EH (cell line): ENCODE data around the gene TMEM63A.

Experiments
- DNase-seq: peaks from one replicate; pipeline ENCODE4 v3.0.0-alpha.2; 2015; ENCODE audit warnings: low read depth

Gene TMEM63A

DNA sequence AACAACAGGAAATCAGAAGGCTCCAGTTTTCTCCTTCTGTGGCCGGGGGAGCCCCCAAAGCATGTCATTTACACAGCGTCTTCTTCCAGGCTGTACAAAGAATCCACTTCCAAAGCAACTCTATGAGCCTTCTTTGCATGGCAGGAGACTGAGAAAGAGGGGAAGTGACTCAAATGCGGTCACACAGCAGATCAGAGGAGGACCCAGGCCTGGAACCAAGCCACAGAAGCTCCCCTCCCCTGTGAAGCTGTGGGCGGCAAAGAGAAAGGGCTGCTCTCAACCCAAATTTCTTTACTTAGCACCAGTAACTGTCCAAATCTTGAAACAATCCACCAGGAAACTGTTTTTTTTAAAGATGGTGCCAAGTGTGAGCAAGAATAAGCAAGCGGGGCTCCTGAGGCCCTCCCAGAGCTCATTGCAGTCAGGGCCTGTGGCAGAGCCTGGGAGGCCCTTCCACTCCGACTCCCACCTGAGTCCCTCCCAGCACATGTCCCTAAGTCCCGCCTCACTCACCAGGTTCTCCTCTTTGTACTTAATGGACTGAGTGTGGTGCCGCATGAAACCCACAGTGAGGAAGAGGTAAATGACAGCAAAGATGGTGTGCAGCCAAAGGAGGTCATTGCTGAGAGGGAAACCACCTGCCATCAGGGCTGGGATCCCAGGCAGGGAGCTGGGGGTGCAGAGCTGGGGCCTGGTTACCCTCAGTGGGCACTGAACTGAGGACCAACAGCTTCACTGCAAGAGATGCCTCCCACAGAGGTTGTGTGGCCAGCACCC, 15.9 kb downstream of the TMEM63A start:
- peak; percentile 85 for DNase-seq

DNA sequence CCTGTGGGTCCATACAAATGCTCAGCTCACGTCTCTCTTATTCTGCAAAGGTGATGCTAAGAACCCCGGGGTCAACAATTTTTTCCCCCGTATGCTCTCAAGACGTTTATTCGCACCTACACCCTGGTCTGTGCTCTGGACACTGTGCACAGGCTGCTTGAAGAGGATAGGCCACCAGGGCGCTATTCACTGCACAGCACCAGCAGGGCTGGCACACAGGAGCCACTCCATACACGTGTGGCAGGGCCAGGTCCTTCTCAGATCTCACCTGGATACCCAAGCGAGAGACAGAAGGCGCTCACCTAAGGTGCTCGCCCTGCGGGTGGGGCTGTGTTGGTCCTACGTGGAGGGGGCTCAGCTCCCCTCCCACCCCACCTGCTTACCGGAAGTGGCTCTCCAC, 16.7 kb downstream of the TMEM63A start:
- no peak for DNase-seq

DNA sequence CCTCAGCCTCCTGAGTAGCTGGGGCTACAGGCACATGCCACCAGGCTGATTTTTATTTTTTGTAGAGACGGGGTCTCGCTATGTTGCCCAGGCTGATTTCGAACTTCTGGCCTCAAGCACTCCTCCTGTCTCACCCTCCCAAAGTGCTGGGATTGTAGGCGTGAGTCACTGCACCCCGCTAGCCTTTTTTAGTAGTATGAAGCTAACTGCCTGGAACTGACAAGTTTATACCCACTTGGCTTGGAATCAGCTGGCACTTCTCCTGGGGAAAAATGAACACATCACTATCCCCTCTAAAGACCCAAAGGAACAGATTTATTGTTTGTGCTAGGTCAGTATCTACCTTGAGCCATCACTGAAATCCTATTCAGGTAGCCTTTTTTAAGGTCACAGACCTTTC, 19.0 kb downstream of the TMEM63A start:
- peak; percentile 76 for DNase-seq

DNA sequence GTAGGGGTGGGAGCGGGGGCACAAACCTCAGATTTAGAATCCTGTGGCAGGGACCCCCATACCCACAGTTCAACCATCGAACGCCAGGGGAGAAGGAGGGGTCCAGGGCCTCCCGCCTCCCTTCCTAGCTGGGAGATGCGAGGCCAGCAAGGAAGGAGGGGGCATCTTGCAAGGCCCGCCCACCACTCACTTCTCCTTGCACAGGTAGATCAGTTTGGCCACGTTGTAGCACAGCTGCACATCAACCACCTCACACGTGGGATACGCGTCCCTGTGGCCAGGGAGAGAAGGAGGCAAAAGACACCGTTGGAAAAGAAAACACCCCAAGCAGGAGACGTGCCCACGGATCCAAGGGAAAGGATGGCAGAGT, 19.6 kb downstream of the TMEM63A start:
- DNase-seq: no peak

DNA sequence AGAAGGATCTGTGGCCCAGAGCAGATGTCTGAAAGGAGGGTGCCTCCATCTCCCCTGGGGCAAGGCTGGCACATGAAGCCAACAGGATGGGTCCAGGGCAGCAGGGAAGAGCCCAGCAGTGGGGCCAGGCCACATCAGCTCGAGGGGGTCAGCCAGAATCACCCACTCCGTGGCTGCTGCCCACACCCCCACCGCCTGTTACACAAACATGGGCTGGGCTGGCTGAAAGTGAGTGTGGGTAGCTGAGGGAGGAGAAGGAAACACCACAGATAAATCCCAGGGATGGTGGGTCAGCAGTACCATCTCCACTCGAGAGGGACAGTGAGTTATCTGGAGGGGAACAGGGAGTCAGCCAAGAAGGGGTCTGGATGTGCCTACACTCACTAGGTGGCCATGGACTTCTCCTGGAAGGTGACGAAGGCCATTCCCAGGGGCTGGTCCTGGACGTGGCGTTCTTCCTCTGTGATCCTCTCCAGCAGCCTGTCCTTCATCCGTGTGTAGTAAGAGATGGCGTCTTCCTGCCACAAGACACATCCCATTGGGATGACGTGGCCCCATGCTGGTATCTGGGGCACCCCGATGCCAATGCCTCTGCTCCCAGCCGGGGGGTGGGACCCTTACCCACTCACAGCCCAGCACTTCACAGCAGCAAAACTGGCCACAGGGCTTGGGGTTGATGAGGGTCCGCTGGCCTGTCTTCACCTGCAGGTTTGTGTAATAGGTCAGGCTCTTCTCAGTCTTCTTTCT, 20.2 kb downstream of the TMEM63A start:
- DNase-seq: no peak

DNA sequence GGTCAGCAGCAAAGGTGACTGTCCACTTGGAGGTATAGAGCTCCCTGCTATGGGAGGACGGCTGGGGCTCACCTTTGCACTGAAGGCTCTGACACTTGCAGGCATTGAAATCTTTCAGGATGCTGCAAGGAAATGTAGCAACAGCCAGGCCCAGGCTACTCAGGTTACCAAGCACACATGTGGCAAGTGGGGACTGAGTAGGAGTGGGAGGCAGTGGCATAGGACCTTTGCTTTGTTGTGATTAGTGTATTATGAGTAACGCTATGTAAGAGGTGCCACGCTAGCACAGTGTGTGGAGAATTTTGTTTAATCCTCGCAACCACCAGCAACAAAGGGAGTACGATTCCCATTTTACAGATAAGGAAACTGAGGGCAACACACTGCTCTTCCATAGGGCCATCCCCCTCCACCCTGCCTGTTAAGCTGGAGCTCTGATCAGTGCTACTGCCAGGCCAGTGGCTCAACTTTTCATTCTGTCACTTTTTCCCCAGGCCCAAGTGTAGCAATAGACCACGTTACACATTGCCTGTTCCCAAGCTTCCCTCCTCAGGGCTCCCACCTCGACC, 21.2 kb downstream of the TMEM63A start:
- no peak for DNase-seq

DNA sequence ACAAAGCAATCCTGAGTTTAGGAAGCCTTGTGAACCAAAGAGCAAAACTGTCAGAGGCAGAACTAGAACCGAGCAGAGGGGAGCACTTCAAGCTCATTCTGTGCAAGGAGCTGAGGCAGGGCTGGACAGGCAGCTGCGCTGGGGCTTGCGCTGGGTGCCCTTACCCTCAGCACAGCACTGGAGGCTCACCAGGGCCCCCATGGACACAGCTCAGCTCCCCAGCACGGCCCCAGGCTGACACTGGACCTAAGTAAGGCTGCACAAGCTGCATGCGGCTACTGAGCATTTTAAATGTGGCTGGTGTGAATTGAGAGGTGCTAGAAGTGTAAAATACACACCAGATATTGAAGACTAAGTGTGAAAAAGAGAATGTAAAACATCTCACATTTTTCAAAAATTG, 22.1 kb downstream of the TMEM63A start:
- DNase-seq: no peak

DNA sequence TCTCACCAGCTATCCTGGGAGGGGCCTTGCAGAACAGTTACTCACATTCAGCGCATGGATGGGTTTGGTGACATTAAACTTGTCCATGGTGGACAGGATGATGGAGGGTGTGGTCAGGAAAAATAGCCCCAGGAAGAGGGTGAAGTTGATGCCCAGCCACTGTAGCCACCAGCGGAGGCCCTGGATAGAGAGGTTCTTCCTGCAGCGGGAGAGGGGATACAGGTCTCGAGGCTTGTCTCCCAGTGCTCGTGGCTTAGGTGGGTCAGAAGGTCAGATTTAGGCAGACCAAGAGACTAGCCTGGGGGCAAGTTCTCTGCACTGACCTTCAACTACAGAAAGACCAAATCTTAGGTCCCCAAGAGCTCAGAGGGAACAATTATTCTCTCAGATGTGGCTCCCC, 23.0 kb downstream of the TMEM63A start:
- DNase-seq: no peak

DNA sequence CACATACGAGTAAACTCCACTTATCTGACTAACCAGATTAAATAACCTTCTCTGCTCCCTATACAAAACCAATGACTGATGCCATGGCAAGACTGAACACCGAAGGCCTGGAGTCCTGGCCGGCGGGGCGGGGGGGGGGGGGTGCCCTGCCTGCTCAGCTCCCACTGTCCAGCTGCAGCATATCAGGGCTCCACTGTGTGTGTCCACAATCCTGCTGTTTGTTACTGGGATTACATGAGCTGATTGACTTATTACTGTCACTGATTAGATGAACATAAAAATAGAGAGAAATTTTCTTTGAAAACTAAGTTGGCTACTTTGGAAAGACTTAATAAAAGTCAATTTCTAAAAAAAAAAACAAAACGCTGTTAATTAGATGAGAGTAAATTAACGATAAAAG, 24.9 kb downstream of the TMEM63A start:
- no peak for DNase-seq

DNA sequence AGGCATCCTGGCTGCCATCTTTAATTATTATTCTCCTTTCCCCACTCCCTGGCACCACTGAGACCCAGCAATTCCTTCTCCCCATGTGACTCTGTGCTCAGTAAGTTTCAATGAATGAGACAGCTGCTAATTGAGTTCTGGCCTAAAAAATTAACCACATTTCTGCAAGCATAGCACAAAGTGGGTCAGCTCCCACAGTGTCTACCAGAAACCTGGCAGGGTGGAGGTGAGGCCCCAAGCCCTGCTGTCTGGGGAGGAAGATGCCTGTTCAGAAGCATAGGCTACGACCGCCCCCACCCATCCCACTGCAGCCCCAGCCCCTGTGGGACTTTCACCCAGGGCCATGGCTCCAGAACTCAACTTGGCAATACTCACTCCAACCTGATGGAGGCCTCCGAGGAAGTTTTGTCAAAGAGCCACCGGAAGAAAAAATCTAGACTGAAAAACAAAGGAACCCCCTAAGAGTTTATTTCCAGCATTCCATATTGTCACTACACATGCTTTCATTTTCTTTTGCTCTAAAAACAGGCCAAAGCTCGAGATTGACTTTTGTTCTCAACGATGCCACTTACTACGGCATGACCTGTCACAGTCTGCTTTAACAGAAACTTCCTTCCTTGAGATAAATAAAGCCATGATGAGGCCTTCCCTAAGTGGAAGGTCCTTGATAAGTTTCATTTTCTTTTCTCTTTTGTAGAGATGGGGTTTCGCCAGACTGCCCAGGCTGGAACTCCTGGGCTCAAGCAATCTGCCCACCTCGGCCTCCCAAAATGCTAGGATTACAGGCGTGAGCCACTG, 26.5 kb downstream of the TMEM63A start:
- no peak for DNase-seq

DNA sequence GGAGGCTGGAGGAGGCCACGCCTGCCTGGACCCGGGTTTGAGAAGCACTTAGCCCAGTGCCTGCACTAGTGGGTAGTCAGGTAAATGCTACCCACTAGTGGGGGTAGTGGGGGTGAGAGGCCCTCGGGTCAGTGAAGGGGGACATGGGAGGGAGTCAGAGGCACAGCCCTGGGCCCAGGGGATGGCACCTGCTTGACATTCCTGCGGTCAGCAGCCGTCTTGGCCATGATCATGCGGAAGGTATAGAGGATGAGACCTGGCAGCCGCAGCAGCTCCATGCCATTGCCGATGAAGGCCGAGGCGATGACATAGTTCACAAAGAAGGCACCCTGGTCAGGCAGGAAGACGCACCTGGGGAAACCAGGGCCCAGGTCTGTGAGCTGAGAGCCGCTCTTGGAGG, 28.7 kb downstream of the TMEM63A start:
- DNase-seq: no peak

DNA sequence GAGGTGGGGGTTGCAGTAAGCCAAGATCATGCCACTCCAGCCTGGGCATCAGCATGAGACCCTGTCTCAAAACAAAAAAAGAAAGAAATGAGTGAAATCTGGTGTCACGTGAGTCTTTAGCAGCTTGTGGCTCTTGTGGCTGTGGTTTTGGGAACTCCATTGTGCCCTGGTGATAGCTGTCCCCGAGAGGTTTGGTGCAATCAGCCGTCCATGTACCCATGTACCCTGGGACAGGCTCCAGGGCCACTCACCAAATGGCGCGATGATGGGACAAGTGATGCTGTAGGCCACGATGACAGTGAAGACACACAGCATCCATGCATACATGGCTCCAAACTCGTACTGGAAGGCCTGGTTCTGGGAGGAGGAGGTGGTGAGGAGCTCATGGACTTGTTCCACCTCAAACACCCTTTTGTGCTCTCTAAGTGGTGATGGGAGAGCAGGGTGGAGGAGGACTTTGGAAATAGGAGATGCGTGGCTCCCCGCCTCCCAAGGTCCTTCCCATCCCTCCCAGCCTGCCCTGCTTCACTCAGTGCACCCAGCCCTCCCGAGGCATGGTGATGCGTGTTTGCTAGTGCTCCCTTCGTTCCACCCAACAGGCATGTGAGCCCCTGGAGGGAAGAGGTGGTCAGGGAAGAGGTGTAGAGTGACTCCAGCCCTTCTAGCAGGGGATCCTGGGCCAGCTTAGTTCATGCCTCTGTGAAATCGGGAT, 29.6 kb downstream of the TMEM63A start:
- no peak for DNase-seq

DNA sequence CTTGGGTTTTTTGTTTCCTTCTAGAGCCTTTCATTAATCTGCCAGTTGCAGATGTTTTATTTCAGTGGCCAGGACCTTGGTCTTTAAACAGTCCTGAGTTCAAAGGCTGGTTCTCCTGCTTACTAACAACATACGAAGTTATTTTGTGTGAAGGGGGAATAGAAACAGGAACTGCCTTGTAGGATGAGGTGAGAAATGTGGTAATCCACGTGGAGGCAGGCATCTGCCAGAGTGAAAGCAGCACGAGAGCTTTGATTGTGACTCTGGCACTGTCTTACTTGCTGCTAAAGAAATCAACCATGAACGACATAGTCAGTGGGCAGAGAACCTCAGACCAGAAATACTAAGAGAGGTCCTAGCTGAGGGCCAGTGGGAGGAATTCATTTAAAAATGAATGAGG, 30.4 kb downstream of the TMEM63A start:
- no peak for DNase-seq

DNA sequence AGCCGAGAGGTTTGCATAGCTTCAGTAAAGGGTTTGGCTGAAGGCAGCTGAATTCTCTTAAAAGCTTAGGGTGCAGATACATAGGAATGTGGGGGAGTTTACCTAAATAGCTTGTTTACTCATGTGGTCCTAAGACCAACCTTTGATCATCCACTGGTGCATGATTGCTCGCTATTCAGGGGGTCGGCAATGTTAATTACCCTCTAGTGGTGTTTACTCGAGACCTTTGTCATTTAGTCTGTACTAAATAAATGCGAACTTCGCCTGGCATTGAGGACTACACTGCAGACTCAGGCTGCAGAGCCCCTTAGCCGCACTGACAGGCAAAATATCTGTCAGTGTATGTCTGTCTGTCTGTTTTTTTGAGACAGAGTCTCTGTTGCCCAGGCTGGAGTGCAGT, 31.8 kb downstream of the TMEM63A start:
- DNase-seq: no peak

DNA sequence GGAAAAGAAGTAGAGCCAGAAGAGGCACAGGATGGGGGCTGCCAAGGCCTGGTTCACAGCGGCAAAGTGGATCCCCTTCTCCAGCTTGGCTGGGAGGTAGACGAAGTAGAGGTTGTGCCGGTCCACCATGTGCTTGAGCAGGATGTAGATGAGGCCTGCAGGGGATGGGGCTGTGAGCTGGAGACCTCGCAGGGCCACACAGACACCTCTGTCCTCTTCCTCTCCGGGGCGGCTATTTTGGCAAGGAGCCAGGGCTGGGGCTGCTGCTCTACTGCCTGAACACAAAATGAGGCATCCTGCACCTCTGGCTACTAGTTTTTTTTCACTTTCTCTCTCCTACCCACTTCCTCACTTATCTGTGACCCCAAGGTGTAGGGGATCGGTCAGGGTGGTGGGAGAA, 32.3 kb downstream of the TMEM63A start:
- DNase-seq: no peak

DNA sequence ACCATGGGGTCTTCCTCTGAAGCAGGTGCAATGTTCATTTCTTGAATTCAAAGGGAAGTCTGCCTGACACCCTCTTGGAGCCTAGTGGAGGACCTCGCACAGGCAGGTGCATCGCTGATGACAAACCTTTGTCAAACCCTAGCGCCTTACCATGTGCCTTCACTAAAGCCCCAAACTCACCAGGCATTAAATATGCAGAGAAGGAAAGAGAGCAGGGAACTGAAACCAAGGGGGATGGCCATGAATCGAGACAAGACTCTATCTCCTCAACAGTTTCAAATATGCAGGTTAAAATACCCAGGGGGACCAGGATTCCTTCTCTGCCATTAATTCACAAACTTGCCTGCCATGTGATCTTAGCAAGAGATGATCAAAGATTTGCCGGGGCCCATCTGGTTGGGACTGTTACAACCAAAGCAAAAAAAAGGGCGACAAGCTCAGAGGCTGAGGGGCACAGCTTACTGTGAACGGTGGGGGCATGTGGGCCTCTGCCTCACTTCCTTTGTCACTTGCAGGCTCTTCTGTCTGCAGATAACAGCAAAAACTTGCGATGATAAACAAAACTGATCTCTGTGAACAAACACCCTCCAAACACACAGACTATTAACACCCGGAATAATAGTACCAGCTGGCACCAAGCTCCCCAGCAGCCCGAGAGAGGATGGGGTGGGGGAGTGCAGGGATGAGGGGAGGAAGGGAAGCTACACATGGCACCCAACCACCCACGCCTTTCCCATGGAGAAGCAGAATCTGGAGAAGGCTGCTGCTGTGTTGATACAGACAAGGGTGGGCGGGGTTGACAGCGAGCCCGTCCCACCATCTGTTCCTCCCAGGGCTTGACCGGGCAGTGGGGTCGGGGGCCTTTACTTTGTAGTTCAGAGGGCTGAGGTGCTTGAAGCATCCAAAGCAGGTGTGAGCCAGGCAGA, 33.9 kb downstream of the TMEM63A start:
- peak; percentile 38 for DNase-seq

DNA sequence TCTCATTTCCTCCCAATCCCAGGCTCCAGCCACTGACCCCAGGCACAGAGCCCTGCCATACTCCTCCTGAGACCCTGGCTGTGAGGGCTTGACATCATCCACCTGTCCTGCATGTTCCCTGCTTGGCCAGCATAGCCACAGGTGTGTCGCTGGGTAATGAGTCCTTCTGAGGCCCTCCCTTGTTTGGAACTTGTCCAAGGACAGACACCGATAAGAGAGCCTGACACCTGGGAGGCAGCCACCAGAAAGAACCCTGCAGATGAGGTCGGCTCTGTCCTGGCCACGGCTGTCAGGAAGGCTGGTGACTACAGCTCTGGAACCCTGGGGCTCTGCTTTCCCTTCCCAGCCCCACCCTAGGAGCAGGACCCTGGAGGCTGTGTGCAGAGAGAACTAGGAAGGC, 34.6 kb downstream of the TMEM63A start:
- DNase-seq: no peak

DNA sequence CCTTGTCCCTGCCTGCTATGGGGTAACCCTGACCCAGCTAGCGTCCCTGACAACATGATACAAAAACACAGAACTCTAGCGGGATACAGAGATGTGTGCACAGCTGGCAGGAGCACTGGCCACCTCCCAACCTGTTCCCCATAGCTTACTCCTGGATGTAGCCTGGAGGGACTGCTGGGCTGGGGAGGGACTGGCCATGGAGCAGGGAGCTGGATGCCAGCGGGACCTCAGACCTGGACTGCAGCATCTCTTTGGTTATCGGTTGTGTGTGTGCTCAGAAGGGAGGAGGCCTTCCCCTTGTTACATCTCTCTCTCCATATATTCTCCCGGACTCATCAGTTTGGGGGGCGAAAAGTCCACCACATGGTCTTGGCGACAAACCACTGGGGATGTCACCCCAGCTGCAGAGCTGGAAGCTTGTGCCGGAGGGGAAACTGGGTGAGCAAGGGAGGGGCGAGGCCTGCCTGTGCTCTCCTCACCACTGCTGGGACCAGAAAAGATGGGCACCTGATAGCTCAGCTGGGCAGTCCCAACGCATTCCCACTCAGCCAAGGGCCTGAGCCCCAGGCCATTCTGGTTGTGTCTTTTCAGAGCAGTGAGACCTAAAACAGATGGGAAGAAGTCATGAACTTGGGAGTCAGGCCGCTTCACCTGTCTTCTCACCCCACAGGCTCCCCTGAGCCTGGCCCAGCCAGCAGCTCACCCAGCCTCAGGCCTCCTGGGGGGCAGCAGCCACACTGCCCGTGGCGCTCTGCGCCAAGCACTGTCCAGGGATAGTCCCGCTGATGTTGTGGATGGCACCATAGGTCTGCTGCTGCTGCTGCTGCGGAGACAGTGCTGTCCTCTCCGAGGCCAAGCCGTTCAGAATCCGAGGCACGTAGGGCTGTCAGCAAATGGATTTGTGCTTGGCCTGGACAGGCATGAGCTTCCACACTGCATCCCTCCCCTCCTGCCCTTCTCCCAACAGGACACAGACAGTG, 35.6 kb downstream of the TMEM63A start:
- no peak for DNase-seq

DNA sequence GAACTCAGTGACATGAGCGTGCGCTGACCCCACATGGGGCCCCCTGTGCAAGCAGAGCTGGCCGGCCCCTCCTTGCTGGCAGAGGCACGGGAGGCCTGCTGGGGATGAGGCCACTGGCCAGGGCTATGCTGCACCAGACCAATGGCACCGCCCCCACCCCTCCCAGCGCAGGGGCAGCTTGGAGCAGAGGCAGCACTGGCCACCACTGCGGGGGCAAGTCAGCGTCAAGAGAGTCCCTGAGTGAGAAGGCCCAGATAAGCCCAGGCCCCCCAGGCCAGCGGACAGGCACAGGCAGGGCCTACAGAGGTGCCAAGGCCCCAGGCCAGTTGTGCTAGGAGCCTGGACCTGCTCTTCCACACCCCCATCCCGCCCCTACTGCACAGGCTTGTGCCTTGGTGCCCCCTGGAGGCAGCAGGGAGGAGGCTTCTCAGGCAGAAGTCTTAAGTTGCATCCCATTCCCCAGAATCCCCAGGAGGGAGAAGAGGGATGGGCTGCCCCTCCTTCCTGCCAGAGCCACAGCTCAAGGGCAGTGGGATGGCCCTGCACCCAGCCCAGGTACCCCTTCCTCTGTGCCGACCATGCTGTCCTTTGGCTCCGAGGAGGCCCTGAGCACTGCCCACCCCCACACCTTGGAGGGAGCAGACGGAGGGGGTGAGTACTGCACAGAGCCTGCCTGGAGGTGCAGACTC, 36.5 kb downstream of the TMEM63A start:
- DNase-seq: peak; percentile 80
